AG08396 (cell line): ENCODE data around the gene MYBPC2.
"Not testable (repeated sequence)": the region's sequence is repeated elsewhere in the genome, so short reads cannot be mapped to it uniquely, and the experiment has no call there.

Source experiments
- DNase-seq: peaks from one replicate; pipeline ENCODE4 v3.0.0; 2012; ENCODE audit warnings: low spot score, mixed read lengths

The MYBPC2 gene

DNA sequence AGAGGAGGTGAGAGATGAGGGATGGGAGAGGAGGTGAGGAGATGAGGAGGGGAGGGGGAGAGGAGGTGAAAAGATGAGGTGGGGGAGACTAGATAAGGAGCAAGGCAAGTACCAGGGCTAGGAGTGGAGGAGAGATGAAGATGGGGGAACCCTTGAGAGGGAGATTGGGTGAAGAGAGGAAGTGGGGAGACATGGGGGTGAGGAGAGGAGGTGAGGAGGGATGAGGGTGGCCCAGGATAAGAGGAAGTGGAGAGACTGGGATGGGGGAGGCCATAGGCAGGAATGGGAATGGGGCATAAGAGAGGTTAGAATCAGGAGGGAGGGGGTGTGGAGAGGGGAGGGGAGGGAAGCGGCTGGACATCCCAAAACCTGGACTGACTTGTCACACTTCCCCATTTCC, 26.9 kb downstream of the MYBPC2 start:
- DNase-seq, result no peak

DNA sequence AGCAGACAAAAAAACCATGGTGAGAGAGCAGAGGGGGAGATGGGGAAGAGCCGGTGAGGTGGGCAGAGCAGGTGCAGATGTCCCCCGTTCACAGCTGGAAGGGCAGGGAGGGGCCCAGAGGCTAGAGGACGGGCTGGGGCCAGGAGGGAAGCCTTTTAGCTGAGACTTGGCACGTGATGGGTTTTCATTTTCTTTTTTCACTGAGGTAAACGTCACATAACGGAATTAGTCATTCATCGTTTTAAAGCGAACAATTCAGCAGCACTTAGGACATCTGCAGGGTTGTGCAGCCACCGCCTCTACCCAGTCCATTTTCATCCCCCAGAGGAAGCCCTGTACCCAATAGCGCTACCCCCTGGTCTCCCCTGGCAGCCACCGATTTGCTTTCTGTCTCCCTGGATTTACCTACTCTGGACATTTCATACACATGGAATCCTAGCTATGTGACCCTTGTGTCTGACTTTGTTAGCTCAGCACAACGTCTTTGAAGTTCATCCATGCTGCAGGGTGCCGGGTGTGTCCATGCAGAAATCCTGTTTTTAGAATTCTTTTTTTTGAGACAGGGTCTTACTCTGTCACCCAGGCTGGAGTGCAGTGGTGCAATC, 27.6 kb downstream of the MYBPC2 start:
- peak; percentile 73 for DNase-seq

DNA sequence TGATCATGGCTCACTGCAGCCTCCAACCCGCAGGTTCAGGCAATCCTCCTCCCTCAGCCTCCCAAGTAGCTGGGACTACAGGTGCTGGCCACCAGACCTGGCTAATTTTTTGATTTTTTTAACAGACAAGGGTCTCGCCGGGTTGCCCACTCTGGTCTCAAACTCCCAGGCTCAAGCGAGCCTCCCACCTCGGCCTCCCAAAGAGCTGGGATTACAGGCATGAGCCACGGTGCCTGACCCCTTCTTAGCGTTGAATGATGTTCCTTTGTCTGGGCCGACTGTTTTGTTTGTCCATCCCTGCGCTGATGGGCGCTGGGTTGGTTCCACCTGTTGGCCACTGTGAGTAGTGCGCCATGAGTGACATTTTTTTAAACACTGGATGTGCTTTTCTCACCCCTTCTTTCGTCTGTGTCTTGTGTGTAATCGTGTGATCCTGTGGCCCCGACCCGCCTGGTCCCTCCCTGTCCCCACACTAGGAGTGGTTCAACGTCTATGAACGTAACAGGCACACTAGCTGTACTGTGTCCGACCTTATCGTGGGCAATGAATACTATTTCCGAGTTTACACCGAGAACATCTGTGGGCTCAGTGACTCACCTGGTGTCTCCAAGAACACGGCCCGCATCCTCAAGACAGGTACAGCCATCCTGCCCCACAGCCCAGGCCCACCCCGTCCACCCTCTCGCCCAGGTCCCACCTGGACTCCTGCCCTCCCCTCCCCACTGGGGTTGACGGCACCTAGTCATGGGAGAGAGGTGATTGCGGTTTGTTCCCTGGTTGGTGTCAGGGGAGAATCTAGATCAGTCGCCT, 28.6 kb downstream of the MYBPC2 start:
- peak; percentile 91 for DNase-seq

DNA sequence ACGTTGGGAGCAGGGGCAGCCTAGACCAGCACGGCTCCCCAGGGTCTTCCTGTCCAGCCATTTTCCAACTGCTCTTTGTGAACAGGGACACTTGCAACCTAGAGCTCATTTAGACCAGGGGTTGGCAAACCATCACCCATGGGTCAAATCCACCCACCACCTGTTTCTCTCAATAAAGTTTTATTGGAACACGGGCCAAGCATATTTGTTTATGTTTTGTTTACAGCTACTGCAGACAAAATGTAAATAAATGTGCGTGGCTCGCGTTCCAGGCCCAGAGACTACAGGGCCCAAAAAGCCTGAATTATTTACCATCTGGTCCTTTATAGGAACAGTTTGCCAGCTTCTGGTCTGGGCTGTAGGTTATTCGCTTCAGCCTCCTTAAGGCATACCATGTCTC, 30.3 kb downstream of the MYBPC2 start:
- no peak for DNase-seq

DNA sequence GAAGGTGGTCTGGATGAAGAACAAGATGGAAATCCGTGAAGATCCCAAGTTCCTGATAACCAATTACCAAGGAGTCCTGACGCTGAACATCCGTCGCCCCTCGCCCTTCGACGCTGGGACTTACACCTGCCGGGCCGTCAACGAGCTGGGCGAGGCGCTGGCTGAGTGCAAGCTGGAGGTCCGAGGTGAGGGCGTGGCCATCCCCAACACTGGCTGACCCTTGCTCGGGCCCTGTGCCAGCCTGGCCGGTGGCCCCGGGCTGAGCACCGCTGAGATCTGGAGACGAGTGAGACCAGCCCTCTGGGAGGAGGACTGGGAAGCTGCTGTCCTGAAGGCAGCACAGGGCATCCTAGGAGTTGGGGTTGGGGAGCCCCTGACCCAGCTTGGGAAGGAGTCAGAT, 31.7 kb downstream of the MYBPC2 start:
- no peak for DNase-seq

DNA sequence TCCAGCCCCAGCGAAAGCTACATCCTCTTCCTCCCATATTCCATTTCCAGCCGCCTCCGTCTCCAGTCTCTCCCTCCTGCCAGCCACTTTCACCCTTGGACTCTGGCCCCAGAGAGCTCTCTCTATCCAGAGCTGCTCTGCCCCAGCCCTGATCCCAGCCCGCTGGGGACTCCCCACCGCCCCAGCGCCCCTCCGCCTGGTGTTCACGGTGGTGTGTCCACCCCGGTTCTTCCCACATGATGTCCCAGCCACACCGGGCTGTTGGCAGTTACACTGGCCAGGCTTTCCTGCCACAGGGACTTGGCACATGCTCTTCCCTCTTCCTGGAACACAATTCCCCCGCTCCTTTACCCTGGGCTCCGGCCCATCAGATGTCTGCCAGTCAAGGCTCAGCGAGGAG, 32.3 kb downstream of the MYBPC2 start:
- DNase-seq, result no peak

DNA sequence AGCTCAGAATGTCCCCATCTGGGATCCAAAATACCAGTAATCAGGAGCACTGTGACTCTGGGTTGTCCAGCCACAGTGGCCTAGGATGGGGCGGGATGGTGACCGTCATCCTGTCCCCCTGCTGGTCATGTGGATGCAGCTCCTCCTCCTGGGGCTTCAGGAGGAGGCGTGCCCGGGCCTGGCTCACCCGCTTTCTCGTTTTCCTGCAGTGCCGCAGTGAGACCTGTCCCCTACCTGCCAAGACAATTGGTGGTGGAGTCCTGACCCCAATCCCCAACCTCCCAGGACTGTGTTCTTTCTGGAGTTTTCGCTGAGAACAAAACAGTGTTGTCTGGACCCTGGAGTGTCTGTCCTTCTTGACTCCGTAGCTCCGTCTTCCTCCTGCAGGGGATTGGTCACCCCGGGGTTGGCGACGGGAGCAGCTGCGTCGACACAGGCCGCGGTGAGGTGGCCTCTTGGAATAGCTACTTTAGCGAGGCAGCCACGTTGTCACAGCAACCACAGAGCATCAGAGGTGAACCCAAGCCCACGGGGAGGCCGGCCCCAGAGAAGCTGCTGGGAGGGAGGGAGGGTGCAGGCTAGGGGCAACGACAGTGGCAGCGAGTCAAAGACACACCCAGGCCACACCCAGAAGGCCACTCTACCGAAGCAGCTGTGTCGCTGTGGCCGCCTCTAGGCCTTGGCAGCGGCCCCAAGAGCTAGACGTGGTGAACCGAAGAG, 33.5 kb downstream of the MYBPC2 start:
- DNase-seq, result no peak

DNA sequence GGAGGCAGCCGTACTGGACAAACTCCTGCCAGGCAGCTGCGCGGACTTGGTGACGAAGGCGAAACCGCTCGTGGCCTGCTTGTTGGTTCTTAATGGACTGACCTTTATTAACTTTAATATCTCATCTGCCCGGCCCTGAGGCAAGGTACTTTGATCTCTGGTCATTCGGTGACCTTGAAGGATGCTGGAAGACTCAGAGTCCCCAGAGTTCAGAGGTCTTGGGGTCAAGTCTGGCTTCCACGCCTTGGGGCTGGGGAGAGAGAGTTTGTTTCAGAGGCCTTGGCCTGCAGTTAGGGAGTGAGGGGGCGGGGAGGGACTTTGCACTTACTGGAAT, 34.0 kb downstream of the MYBPC2 start:
- no peak for DNase-seq

DNA sequence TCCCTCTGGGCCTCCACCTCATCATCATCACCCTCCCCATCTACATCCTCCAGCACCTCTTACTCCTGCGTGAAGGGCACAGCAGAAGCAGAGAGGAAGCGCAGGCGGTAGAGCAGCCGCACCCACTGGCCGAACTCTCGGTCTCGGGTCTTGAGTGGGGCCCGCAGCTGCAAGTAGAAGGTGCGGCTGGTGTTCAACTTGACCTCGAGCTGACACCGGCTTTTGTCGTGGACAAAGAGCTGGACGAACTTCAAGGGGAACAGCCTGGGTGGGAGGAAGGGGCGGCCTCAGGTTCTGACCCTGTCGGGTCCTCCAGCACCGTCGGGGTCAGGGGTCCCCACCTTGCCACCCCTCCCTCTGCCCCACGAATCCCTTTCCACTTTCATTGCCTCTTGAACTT, 34.9 kb downstream of the MYBPC2 start:
- DNase-seq, result no peak

DNA sequence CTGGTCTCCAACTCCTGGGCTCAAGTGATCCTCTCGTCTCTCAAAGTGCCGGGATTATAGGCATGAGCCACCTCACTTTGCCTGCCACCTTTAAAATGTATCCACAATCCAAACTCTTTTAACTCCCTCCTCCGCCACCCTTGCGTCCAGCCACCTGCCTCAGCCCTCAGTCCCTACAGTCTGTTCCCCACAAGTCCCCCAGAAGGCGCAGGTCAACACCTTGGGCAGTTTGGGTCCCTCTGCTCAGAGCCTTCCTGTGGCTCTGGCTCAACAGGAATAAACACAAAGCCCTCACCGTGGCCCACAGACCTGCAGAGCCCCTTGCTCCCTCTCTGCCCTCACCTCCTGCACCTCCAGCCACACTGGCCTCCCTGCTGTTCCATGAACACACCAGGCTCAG, 36.1 kb downstream of the MYBPC2 start:
- DNase-seq, result no peak

DNA sequence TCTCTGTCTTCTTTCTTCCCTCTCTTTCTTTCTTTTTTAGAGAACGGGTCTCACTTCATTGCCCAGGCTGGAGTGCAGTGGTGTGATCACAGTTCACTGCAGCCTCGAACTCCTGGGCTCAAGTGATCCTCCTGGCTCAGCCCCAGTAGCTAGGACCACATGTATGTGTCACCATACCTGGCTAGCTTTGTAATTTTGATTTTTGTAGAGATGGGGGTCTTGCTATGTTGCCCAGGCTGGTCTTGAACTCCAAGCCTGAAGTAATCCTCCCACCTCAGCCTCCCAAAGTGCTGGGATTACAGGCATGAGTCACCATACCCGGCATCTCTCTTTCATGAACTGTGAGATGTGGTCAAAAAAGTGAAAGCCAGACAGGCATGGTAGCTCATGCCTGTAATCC, 40.6 kb downstream of the MYBPC2 start:
- not testable (repeated sequence) for DNase-seq

DNA sequence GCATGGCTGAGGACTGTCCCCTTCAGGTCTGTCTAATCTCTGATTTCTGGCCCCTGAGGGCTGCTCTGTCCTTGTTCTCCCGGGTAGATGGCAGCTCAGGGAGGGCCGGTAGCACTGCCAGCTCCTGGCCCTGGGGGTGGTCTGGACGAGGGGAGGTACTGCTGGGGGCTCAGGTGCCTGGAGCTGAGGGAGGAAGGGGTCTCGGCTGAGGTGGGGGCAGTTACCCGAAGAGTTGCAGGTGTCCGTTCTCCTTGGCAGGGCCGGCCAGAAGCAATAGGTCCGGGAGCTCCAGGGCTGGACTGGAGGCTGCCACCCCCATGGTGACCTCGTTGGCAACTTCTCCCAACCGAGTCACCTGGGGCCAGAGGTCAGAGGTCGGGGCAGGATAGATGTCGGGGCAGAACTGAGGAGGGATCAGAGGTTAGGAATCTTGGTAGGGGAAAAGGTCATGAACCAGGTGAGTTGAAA, 42.4 kb downstream of the MYBPC2 start:
- no peak for DNase-seq

DNA sequence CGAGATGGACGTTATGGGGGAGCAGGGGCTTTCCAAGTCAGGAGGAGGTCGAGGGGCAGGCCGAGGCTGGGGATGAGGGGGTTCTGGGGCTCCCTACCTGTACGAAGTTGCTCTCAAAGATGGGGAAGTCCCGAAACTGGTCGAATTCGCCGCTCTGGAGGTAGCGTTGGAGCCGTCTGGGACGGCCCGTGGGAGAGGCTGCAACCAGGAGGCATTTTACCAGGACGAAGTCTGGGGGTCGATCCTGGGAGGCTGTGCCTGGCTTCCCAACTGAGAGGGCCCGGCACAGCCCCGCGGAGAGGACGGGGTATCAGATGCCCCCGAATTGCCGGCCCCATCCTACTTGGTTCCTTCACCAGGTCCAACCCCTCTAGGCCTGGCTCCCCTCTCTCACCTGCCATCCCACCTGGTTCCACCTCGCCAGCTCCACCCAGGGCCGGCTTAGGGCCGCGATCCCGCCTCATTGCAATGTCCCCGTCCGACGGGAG, 43.1 kb downstream of the MYBPC2 start:
- DNase-seq, result no peak

DNA sequence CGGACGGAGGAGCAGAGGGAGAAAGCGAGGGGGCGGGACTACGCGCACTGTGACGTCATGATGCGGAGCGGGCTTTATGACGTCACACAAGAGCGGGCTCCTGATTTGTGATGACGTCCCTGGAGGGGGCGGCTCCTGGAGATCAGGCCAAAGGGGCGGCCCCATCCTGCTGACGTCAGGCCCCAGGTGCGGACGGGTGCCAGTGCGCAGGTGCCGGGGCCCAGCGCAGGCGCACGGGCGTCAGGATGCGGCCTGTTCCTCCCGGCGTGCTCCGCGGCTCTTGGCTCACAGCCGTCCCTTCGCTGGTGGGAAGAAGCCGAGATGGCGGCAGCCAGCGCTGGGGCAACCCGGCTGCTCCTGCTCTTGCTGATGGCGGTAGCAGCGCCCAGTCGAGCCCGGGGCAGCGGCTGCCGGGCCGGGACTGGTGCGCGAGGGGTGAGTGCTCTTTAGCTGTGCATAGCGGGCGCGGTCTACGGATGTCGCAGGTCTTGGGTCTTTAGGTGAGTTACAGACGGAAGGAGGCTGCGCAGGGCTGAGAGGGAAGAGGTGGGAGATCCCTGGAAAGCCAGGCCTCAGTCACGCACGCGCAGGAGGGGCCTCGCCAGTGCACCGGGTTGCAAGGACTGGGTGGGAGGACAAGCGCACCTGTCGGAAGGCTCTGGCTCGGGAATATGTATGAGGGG, 43.7 kb downstream of the MYBPC2 start, which contains the start of the genes EMC10 and GARIN5A:
Gene EMC10 (plus strand): TSS at position 284 of the 683 bp plus-strand sequence. CDS start 38 bp downstream, at position 322.
Gene GARIN5A (minus strand): TSS at position 625 of the 683 bp plus-strand sequence. CDS start 460 bp downstream, at position 165.
- DNase-seq, result peak; percentile 100

DNA sequence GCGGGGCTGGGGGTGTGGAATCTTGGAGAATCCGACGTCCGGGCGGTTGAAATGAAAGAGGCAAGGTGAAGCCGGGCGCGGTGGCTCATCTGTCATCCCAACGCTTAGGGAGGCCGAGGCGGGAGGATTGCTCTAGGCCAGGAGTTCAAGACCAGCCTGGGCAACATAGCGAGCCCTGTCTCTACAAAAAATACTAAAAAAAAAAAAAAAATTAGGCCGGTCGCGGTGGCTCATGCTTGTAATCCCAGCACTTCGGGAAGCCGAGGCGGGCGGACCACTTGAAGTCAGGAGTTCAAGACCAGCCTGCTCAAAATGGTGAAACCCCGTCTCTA, 44.2 kb downstream of the MYBPC2 start:
- DNase-seq, result no peak

DNA sequence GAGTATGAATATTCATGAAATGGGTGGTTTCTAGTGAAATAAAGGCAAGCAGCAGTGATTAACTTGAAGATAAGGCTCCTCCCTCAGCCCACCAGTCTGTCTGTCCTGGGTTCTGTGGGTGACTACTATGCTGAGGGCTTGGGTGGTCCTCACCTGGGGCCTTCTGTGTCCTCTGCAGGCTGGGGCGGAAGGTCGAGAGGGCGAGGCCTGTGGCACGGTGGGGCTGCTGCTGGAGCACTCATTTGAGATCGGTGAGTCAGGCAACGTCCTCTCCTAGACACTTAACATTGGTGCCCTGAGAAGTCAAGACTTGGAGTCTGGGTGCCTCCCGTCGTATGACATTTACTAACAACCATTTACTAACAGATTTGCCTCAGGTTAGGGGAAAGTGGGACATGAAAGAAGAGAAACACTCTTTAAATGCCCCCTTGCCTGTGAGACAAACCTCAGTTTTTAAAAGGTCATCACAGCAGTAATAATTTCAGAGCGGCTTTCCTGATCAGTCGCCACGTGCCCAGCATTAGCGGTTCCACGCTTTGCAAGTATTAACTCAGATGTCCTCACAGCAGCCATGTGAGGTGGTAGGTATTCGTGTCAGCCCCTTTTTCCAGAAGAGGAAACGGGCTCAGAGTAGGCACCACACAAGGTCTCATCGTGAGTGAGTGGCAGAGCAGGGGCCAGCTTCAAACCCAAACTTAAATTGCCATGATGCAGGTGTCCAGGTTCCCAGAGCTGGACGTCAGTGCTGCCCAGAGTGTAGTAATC, 45.2 kb downstream of the MYBPC2 start:
- no peak for DNase-seq

DNA sequence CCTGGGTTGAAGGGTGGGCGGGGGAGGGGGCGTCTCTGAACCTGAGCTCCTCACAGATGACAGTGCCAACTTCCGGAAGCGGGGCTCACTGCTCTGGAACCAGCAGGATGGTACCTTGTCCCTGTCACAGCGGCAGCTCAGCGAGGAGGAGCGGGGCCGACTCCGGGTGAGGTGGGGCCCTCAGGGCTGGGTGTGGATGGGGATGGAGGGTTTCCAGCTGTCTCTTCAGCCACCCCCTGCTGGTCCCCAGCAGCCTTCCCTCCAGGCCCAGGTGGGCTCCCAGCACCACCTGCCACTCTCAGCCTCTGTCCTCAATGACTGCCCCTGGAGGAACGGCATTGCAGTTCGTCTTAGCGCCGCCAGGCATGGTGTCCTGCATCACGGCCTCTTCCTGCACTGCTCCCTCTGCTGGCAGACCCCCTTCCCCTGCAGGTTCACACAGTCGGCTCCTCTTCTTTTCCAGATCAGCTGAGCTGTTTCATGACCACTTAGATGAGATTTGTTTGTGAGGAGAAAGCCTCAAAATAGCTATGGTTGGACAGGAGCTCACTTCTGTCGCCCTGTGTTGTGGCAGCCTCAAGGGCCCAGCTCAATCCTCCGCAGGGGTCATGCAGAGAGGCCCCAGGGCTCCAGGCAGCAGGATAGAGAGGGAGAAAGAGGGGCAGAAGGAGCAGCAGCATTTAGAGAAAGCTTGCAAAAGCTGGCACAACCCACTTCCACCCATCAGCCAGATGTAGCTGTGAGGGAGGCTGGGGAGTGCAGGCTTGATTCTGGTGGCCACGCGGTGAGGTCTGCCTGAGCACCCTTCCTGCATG, 46.4 kb downstream of the MYBPC2 start:
- DNase-seq, result peak; percentile 73

DNA sequence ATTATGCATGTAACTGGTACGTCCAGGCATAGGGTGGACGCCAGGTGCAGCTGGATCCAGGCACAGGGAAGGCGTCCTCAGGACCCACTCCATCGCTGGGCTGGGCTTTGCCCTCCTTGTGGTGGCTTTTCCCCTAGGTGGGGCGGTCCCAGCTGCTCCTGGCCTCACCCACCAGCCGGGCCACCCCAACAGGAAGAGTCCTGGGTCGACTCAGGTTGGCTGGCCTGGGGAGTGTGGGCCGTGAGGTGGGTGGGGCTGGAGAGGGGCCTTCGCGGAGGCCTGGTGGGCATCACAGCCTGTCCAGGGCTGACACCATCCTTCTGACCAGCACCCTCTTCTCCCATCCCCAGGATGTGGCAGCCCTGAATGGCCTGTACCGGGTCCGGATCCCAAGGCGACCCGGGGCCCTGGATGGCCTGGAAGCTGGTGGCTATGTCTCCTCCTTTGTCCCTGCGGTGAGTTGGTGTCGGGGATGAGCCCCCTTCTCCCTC, 47.1 kb downstream of the MYBPC2 start:
- DNase-seq, result no peak

DNA sequence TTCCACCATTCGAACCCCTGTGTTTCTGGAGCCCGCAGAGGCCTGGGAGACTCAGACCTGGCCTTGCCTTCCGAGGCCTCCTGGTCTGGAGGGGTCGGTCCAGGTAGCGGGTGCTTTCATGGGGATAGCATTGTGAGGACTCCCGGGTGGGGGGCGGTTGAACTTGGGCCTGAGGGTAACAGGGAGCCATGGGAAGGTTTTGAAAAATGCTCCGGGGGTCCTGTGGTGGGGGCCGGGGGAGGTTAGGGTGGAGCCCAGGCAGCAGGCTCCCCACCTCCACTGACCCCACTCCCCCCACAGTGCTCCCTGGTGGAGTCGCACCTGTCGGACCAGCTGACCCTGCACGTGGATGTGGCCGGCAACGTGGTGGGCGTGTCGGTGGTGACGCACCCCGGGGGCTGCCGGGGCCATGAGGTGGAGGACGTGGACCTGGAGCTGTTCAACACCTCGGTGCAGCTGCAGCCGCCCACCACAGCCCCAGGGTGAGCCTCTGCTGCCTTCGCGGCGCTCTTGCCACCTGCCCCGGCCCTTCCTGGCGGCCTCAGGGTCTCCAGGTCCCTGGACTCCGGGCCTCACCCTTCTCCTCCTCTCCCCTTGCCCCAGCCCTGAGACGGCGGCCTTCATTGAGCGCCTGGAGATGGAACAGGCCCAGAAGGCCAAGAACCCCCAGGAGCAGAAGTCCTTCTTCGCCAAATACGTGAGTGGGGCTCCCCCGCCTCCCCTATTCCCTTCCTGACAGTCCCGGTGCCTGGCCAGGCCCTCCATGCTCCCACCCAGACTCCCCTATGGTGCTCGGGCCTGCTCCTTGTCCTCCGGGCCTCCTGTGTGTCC, 47.8 kb downstream of the MYBPC2 start:
- DNase-seq, result no peak
